OCI-LY3 (cell line): ENCODE data around the gene ACOT11.

ENCODE experiments used
- H2AFZ ChIP-seq: fragments of 200-600, 300-600 bp; shearing (Covaris generic); 2 replicates; pipeline ENCODE4 v1.6.0; 2014; ENCODE audit warnings: antibody characterized with exemption, low read depth, low read length
- H3K27ac ChIP-seq: fragments of 200-600, 300-600 bp; sonication (generic); 2 replicates; pipeline ENCODE4 v1.5.1; 2014; ENCODE audit warnings: mild to moderate bottlenecking, low read length, moderate library complexity, mixed read lengths
- H3K27me3 ChIP-seq: fragments of 200-600, 300-600 bp; sonication (generic); 2 replicates; pipeline ENCODE4 v1.6.1; 2014; ENCODE audit warnings: low read depth, low read length, mixed read lengths
- H3K36me3 ChIP-seq: fragments of 200-600, 300-600 bp; sonication (generic); replicated peaks from 2 replicates; pipeline ENCODE3; 2014; ENCODE audit warnings: low read depth, low read length, mixed read lengths
- H3K4me1 ChIP-seq: fragments of 300-600, 200-600 bp; sonication (generic); 2 replicates; pipeline ENCODE4 v1.6.1; 2014; ENCODE audit warnings: low read length, mixed read lengths
- H3K4me2 ChIP-seq: fragments of 200-600, 300-600 bp; sonication (generic); 2 replicates; pipeline ENCODE4 v1.6.1; 2014; ENCODE audit warnings: low read length, mixed read lengths
- H3K4me3 ChIP-seq: fragments of 300-600, 200-600 bp; sonication (generic); 2 replicates; pipeline ENCODE4 v1.5.1; 2014; ENCODE audit warnings: antibody characterized with exemption, mild to moderate bottlenecking, low read length, moderate library complexity
- H3K79me2 ChIP-seq: fragments of 300-600, 200-600 bp; shearing (Covaris generic); 2 replicates; pipeline ENCODE4 v1.6.1; 2014; ENCODE audit warnings: mild to moderate bottlenecking, low read length, mixed read lengths
- H3K9ac ChIP-seq: fragments of 300-600, 200-600 bp; shearing (Covaris generic); 2 replicates; pipeline ENCODE4 v1.6.0; 2014; ENCODE audit warnings: mild to moderate bottlenecking, low read length, moderate library complexity
- H3K9me3 ChIP-seq: fragments of 200-600, 300-600 bp; shearing (Covaris generic); 2 replicates; pipeline ENCODE4 v1.6.1; 2014; ENCODE audit warnings: low read length, mixed read lengths; ENCODE audit not compliant: insufficient read depth
- H4K20me1 ChIP-seq: fragments of 200-600, 300-600 bp; sonication (generic); 2 replicates; pipeline ENCODE4 v1.6.1; 2016; ENCODE audit warnings: low read length, mixed read lengths; ENCODE audit not compliant: insufficient read depth
- EZH2phosphoT487 ChIP-seq: fragments of 200-600 bp; shearing (Covaris generic); IDR thresholded peaks from 2 replicates; pipeline ENCODE4 v1.6.1; 2018; ENCODE audit warnings: antibody characterized with exemption, mixed run types, low read depth
- TF ChIP-seq, protein P1 (sequence below): fragments of 200-600, 300-600 bp; sonication (generic); IDR thresholded peaks from 2 replicates; pipeline ENCODE4 v1.5.1; 2014; ENCODE audit warnings: antibody characterized with exemption, low read length, low read depth

Gene ACOT11

DNA sequence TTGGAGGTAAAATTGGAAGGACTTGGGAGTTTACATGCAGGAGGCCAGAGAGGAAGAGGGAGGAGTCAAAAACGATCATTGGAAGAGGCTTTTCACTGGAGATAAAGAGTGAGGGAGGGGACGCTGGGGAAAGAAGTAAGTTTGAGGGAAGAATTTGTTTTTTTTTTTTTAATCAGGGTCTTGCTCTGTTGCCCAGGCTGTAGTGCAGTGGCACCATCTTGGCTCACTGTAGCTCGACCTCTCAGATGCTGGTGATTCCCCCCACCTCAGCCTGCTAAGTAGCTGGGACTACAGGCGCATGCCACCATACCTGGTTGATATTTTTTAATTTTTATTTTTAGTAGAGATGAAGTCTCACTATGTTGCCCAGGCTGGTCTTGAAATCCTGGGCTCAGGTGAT, 92.3 kb downstream of the ACOT11 start:
- Histone ChIP-seq H3K9me3 (no peaks in the 10 kb centered on the region), H3K36me3 (no peaks in the 10 kb centered on the region), H2AFZ (no peak overlapping the region), H3K4me3 (no peak overlapping the region), H3K9ac (no peak overlapping the region), H4K20me1 (no peaks in the 10 kb centered on the region), H3K27ac (no peak overlapping the region), H3K27me3 (no peaks in the 10 kb centered on the region), H3K4me2 (no peak overlapping the region), H3K4me1 (no peaks in the 10 kb centered on the region), H3K79me2 (no peaks in the 10 kb centered on the region)
- TF ChIP-seq, protein P1, sequence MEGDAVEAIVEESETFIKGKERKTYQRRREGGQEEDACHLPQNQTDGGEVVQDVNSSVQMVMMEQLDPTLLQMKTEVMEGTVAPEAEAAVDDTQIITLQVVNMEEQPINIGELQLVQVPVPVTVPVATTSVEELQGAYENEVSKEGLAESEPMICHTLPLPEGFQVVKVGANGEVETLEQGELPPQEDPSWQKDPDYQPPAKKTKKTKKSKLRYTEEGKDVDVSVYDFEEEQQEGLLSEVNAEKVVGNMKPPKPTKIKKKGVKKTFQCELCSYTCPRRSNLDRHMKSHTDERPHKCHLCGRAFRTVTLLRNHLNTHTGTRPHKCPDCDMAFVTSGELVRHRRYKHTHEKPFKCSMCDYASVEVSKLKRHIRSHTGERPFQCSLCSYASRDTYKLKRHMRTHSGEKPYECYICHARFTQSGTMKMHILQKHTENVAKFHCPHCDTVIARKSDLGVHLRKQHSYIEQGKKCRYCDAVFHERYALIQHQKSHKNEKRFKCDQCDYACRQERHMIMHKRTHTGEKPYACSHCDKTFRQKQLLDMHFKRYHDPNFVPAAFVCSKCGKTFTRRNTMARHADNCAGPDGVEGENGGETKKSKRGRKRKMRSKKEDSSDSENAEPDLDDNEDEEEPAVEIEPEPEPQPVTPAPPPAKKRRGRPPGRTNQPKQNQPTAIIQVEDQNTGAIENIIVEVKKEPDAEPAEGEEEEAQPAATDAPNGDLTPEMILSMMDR, result no peak
- no peak for TF ChIP-seq EZH2phosphoT487

DNA sequence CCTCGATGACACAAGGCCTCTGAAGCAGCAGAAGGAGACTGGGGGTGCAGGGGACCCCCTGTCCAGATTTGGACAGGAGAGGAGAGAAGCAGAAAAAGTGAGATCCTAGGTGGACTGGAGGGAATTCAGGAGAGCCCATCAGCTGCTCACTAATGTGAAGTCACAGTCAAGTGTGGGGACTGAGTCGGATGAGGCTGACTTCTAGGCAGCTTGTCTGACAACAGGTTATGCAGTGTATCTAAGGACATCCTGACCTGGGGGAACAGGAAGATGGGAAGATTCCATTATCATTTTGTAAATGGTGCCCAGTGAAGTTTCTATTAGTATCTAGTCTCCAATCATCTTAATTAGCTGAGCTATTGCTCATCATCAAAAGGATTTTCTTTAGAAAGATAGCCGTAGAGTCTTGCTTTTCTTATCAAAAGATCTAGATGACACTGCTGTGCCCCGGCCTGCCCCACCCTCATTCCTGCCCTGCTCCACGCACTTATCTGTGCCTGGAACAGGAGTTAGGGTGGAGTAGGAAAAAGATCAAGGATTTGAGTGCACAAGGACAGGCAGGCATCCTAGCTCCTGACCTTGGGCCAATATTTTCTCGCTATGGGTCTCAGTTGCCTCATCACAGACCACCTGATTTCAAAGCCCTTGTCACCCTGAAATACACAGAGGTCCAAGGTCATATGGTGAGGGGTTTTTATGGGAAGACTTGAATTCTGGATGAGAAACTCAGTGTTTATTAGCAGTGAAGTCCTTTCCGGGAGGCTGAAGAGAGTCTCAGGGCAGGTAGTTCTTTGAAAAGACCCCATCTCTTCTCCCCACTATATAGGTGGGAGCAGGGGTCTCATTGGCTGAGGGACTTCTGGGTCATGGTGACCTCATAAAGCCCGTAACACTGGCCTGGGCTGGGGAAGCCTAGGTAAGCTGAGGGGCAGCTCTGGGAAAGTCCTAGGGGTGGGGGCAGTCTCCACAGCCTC, 93.1 kb downstream of the ACOT11 start, which contains the start of gene MROH7:
MROH7 (plus strand) TSS at position 924 of the 974 bp plus-strand sequence. CDS start 11,141 bp downstream, outside the sequence.
- Histone ChIP-seq H3K27me3 (no peaks in the 10 kb centered on the region), H3K27ac (no peak within 1 kb of the TSS), H3K9me3 (no peaks in the 10 kb centered on the region), H3K36me3 (no peaks in the 10 kb centered on the region), H2AFZ (no peak within 1 kb of the TSS), H4K20me1 (no peaks in the 10 kb centered on the region), H3K79me2 (no peaks in the 10 kb centered on the region), H3K4me3 (no peak within 1 kb of the TSS), H3K9ac (no peak within 1 kb of the TSS), H3K4me2 (no peak within 1 kb of the TSS), H3K4me1 (no peaks in the 10 kb centered on the region)
- TF ChIP-seq, protein P1, result no peak
- no peak for TF ChIP-seq EZH2phosphoT487

DNA sequence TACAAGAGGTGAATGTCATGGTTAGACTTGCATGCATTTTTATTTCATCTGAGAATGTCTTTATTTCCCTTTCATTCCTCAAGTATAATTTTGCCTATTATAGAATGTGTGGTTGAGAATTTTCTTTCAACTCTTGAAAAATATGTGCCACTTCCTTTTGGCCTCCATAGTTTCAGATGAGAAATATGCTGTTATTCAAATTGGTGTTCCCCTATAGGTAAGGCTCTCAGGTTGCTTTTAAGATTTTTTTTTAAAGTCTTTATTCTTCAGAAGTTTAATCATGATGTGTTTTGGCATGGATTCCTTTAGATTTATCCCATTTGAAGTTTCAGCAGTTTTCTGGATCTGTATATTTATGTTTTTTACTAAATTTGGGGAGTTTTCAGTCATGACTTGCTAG, 95.7 kb downstream of the ACOT11 start:
- H3K4me1 ChIP-seq, result no peaks in the 10 kb centered on the region
- no peak overlapping the region for H3K27ac ChIP-seq
- H4K20me1 ChIP-seq, result no peaks in the 10 kb centered on the region
- no peak for TF ChIP-seq EZH2phosphoT487
- TF ChIP-seq, protein P1, result no peak
- H3K9me3 ChIP-seq, result no peaks in the 10 kb centered on the region
- no peaks in the 10 kb centered on the region for H3K79me2 ChIP-seq
- H3K9ac ChIP-seq, result no peak overlapping the region
- no peak overlapping the region for H3K4me3 ChIP-seq
- no peaks in the 10 kb centered on the region for H3K27me3 ChIP-seq
- H2AFZ ChIP-seq, result no peak overlapping the region
- H3K36me3 ChIP-seq, result no peaks in the 10 kb centered on the region
- H3K4me2 ChIP-seq, result no peak overlapping the region

DNA sequence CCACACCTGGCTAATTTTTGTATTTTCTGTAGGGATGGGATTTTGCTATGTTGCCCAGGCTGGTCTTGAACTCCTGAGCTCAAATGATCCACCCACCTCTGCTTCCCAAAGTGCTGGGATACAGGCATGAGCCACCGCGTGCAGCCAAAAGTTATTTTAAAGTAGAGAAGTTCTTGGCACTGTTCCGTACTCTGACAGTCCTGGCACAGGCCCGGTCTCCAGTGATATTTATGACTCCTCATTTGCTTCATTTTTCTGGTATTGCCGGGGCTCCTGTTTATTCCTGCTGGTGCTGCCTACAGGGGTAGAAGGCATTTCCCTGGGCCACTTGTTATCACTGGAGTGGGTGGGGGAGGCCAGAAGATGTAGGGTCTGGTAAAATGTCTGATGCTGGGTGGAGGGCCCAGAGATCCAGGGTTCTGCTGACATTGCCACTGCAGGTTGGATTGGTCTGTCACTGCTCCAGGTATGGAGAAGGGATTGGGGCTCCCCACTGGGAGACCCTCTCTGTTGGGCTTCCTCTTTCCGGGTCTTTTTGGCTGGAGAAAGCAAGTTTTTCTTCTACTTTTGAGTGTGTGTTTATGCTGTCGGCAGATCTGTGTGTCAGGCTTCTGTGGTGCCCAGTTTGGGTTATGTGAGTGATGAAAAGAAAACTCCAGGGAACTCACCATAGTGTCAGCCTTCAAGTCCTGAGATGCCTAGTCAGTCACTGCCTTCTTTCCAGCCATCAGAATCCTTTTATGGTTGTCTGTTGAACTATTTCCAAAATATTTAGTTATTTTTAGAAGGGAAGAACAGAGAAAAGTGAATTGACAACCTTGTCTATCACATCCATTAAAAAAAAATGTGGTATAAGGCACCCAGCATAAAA, 98.0 kb downstream of the ACOT11 start:
- Histone ChIP-seq H2AFZ (no peak overlapping the region), H3K27ac (no peak overlapping the region), H3K4me2 (no peak overlapping the region), H3K36me3 (no peaks in the 10 kb centered on the region), H3K27me3 (0 out of 2 replicates have a peak, but pooled peaks cover 14% of the 10 kb centered on the region), H3K9ac (no peak overlapping the region), H3K4me3 (no peak overlapping the region), H4K20me1 (no peaks in the 10 kb centered on the region), H3K79me2 (no peaks in the 10 kb centered on the region), H3K4me1 (no peaks in the 10 kb centered on the region), H3K9me3 (no peaks in the 10 kb centered on the region)
- no peak for TF ChIP-seq EZH2phosphoT487
- TF ChIP-seq, protein P1, result no peak
